ENCODE results near the gene ACO2.

DNA sequence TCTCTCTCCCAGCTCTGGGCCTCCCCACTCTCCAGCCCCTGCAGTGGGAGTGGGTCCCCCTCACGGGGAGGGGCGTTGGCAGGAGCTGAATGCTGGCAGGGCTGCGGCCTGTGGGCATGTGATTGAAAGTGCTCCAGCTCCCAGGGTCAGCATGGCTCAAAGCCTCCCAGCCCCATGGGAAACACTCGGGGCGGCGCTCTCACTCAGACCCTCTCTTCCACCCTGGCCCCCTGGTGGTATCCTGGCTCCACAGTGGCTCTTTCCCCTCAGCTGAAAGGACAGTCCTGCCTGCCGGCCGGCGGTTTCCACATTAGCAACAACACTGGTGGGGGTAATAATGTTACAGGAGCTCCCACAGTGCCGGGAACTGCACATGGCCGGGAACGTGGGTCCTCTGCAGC is 39.9 kb downstream of the ACO2 start:
- TF ChIP-seq POLR2A (IDR thresholded peaks at IDR 0.05; ENCODE audit: low read length) (no peak), GATA1 (IDR thresholded peaks at IDR 0.05; ENCODE audit: low read depth, low read length) (no peak)
